ENCODE measurements around the gene ARX. TPM values are rescaled to one million over a fixed set of nuclear protein-coding genes. Genes with fewer than 3 reads are reported as not detected.

ARX gene
- not detected in 2 replicates for total RNA-seq

DNA sequence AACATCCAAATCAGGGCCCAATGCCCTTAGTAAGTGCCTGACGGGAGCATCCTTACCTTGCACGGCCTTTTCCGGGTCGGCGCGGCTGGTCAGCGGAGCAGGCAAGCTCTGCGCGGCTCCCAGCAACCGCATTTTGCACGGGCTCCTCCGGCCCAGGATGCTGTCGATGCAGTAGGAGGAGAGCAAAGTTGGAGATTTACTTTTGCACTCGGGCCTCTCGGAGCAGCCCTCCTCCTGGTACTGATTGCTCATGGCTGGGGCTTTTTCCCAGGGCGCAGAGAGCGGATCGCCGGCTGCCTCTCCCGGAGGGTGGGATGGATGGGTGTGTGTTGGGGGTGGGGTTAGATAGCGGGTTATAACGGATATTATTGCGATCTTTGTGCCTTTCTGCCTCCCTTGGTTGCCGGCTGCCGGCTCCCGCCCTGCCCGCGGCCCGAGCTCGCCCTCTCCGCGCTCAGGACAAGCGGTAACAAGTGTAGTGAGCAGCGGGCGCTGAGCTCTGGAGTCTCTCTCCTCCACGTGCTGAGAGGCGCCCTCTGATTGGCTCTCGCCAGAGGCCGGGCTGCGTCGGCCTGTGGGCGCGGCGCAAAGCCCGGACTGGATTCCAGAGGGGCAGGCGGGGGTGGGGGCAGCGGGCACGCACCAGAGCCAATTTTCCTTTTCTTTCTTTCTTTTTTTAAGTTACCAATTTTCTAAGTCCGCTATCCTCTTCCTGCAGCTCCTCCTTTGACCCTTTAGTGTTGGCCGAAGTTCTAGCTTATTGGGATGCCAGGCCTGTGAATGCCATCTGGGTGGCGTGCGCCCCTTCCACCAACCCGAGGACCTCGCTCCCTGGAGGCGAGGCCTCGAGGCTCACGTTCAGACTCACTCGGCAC, at the start of gene ARX:
Gene ARX (minus strand): TSS at position 480 of the 875 bp plus-strand sequence. CDS start 228 bp downstream, at position 252.

Data from airway epithelial cell (primary cell).